Activated naive CD4-positive, alpha-beta T cell treated with anti-CD3 and anti-CD28 coated beads, Interleukin-2, amount 50 U/mL, for 24 hours (primary cell): ENCODE results near the gene TCP11L2.
A peak's percentile ranks its signal among the peaks of the same experiment; 100 is the strongest.
"Not testable (repeated sequence)": the region's sequence is repeated elsewhere in the genome, so short reads cannot be mapped to it uniquely, and the experiment has no call there.

ENCODE experiments used
- H3K27ac Mint-ChIP-seq: one replicate; pipeline ENCODE4 v1.8.0; 2021; ENCODE audit warnings: mild to moderate bottlenecking, mixed read lengths
- H3K27me3 Mint-ChIP-seq: one replicate; pipeline ENCODE4 v1.8.0; 2021; ENCODE audit warnings: mixed read lengths
- H3K36me3 Mint-ChIP-seq: one replicate; pipeline ENCODE4 v1.8.0; 2021; ENCODE audit warnings: mixed read lengths
- H3K4me1 Mint-ChIP-seq: one replicate; pipeline ENCODE4 v1.8.0; 2021; ENCODE audit warnings: mixed read lengths
- H3K4me3 Mint-ChIP-seq: one replicate; pipeline ENCODE4 v1.8.0; 2021; ENCODE audit warnings: mild to moderate bottlenecking, mixed read lengths
- H3K9me3 Mint-ChIP-seq: one replicate; pipeline ENCODE4 v1.8.0; 2021; ENCODE audit warnings: mixed read lengths

The TCP11L2 gene

DNA sequence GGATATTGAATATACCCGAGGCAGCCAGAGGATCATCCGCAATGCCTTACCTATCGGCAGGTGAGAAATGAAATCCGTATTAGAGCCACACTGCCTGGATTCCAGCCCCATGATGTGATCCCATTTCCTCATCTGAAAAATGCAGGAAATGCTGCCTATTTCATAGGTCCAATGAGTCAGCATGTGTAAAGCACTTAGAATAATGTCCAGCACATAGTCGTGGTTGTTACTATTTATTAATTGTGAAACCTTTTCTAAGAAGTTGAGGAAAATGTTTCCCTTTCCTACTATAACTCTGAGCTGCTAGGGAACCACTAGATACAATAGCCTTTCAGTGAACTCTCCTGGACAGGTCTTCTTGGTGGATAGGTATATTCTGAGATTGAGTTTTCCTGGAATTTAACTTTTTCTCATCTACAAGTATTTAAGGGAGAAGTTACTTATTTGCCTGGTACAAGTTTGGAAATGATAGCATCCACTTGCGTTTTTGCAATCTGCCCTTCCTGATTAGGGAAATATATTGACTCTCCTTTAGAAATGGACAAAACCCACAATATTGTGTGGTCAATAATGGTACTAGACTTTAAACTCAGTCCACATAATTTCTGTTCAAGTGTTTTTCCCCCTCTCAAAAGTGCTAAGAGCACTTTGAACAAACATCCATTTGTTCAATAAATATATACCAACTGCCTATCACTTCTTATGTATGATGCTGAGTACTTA lies 67.3 kb downstream of the TCP11L2 start:
- H3K9me3 Mint-ChIP-seq = no peaks in the 10 kb centered on the region
- no peaks in the 10 kb centered on the region for H3K27me3 Mint-ChIP-seq
- no peak overlapping the region for H3K27ac Mint-ChIP-seq
- no peaks in the 10 kb centered on the region for H3K4me1 Mint-ChIP-seq
- peaks cover 32% of the 10 kb centered on the region for H3K36me3 Mint-ChIP-seq
- H3K4me3 Mint-ChIP-seq = no peak overlapping the region

GRCh38 chr12:106378788-106379187 lies 76.3 kb downstream of the TCP11L2 start:
- Mint-ChIP-seq H3K9me3 (no peaks in the 10 kb centered on the region), H3K27ac (peak overlapping the region; percentile 18)

GRCh38 chr12:106380954-106381353 lies 78.4 kb downstream of the TCP11L2 start:
- H3K4me3 Mint-ChIP-seq = no peak overlapping the region
- H3K36me3 Mint-ChIP-seq = peaks cover 32% of the 10 kb centered on the region
- H3K4me1 Mint-ChIP-seq = peaks cover 14% of the 10 kb centered on the region
- H3K9me3 Mint-ChIP-seq = no peaks in the 10 kb centered on the region
- H3K27ac Mint-ChIP-seq = no peak overlapping the region
- H3K27me3 Mint-ChIP-seq = no peaks in the 10 kb centered on the region

More at GRCh38 chr12:106378788-106379187, 76.3 kb downstream of the TCP11L2 start:
- peaks cover 14% of the 10 kb centered on the region for H3K4me1 Mint-ChIP-seq
- peak overlapping the region; percentile 27 for H3K4me3 Mint-ChIP-seq
- H3K36me3 Mint-ChIP-seq = peaks cover 41% of the 10 kb centered on the region
- H3K27me3 Mint-ChIP-seq = no peaks in the 10 kb centered on the region

- Mint-ChIP-seq H3K36me3 (peaks cover 29% of the 10 kb centered on the region), H3K4me1 (peaks cover 14% of the 10 kb centered on the region)
- not testable (repeated sequence) for H3K4me3 Mint-ChIP-seq, H3K27me3 Mint-ChIP-seq, H3K27ac Mint-ChIP-seq, H3K9me3 Mint-ChIP-seq
These were observed 79.3 kb downstream of the TCP11L2 start for GRCh38 chr12:106381866-106382265.

- H3K9me3 Mint-ChIP-seq = no peaks in the 10 kb centered on the region
- H3K4me3 Mint-ChIP-seq = no peak overlapping the region
These were observed 84.4 kb downstream of the TCP11L2 start for GRCh38 chr12:106386813-106387535.

GRCh38 chr12:106387848-106388377 lies 85.4 kb downstream of the TCP11L2 start:
- peaks cover 9% of the 10 kb centered on the region for H3K36me3 Mint-ChIP-seq
- no peak overlapping the region for H3K27ac Mint-ChIP-seq
- no peaks in the 10 kb centered on the region for H3K9me3 Mint-ChIP-seq
- no peaks in the 10 kb centered on the region for H3K27me3 Mint-ChIP-seq
- H3K4me1 Mint-ChIP-seq = no peaks in the 10 kb centered on the region
- no peak overlapping the region for H3K4me3 Mint-ChIP-seq

More at GRCh38 chr12:106386813-106387535, 84.4 kb downstream of the TCP11L2 start:
- Mint-ChIP-seq H3K4me1 (no peaks in the 10 kb centered on the region), H3K27ac (no peak overlapping the region), H3K27me3 (no peaks in the 10 kb centered on the region), H3K36me3 (peaks cover 14% of the 10 kb centered on the region)

GRCh38 chr12:106389151-106389550 lies 86.6 kb downstream of the TCP11L2 start:
- H3K9me3 Mint-ChIP-seq = no peaks in the 10 kb centered on the region
- no peak overlapping the region for H3K27ac Mint-ChIP-seq
- no peak overlapping the region for H3K4me3 Mint-ChIP-seq
- H3K4me1 Mint-ChIP-seq = no peaks in the 10 kb centered on the region
- peaks cover 12% of the 10 kb centered on the region for H3K36me3 Mint-ChIP-seq
- H3K27me3 Mint-ChIP-seq = no peaks in the 10 kb centered on the region

DNA sequence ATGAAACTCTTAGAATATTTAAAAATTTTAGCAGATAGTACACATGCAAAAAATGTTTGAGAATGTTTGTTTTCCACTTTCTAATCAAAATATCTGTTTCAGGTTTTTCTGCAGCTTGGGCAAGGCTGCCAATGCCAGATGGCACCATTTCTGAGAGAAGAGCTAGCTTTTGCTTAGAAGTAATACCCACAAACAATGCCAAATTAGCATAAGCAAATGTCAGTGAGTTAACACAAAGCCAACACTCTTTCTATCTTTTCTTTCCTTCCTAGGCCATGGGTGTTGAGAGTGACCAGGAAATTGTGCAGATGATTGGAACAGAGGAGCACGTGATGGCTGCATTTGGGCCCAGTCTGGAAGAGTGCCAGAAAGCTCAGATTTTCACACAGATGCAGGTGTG lies 90.2 kb downstream of the TCP11L2 start:
- no peaks in the 10 kb centered on the region for H3K27me3 Mint-ChIP-seq
- no peak overlapping the region for H3K27ac Mint-ChIP-seq
- H3K36me3 Mint-ChIP-seq = peaks cover 30% of the 10 kb centered on the region
- H3K4me3 Mint-ChIP-seq = no peak overlapping the region
- peaks cover 3% of the 10 kb centered on the region for H3K4me1 Mint-ChIP-seq
- H3K9me3 Mint-ChIP-seq = no peaks in the 10 kb centered on the region
